OCI-LY7 (cell line): ENCODE measurements around the gene ZNF615. TPM values are rescaled to one million over a fixed set of nuclear protein-coding genes. Genes with fewer than 3 reads are reported as not detected.

Source experiments
- BruUV-seq: library from RNA; stranded (reverse); fragments of 400-500 nt; replicated peaks from 2 replicates; lab custom pipeline; 2021; lab: Mats Ljungman, UMichigan
- CTCF ChIA-PET: fragments of 300-600 bp; sonication (Branson Sonifier 250); formaldehyde crosslinking; loops from one replicate; lab custom pipeline; 2022; ENCODE audit warnings: antibody characterized with exemption; ENCODE audit not compliant: unreplicated experiment; lab: Charles Lee
- POLR2A ChIA-PET: fragments of 300-600 bp; sonication (Branson Sonifier 250); formaldehyde crosslinking; loops from one replicate; lab custom pipeline; 2022; ENCODE audit warnings: antibody characterized with exemption; lab: Charles Lee
- DNase-seq: peaks from one replicate; pipeline ENCODE4 v3.0.0-alpha.2; 2015; ENCODE audit warnings: low spot score
- H2AFZ ChIP-seq: fragments of 200-600 bp; sonication (generic), shearing (Covaris generic); 2 replicates; pipeline ENCODE4 v1.6.1; 2014; ENCODE audit warnings: mild to moderate bottlenecking, antibody characterized with exemption, low read length, moderate library complexity
- H3K27ac ChIP-seq: fragments of 200-600 bp; sonication (generic); 2 replicates; pipeline ENCODE4 v1.5.1; 2014; ENCODE audit warnings: mixed run types, low read depth, mild to moderate bottlenecking, moderate library complexity, low read length, inconsistent platforms; ENCODE audit not compliant: poor library complexity, severe bottlenecking
- H3K36me3 ChIP-seq: fragments of 200-600 bp; sonication (generic); 2 replicates; pipeline ENCODE4 v1.6.1; 2014; ENCODE audit warnings: mild to moderate bottlenecking, antibody characterized with exemption, low read length, moderate library complexity, mixed read lengths; ENCODE audit not compliant: insufficient read depth
- H3K4me1 ChIP-seq: fragments of 200-600 bp; sonication (generic); 2 replicates; pipeline ENCODE4 v1.5.1; 2014; ENCODE audit warnings: mild to moderate bottlenecking, low read length; ENCODE audit not compliant: insufficient read depth, poor library complexity, severe bottlenecking
- H3K4me2 ChIP-seq: fragments of 200-600 bp; sonication (generic); 2 replicates; pipeline ENCODE4 v1.6.1; 2014; ENCODE audit warnings: mild to moderate bottlenecking, low read length
- H3K4me3 ChIP-seq: fragments of 200-600 bp; sonication (generic); 2 replicates; pipeline ENCODE4 v1.5.1; 2014; ENCODE audit warnings: mild to moderate bottlenecking, low read depth, low read length; ENCODE audit not compliant: poor library complexity, severe bottlenecking
- H3K79me2 ChIP-seq: fragments of 200-600 bp; sonication (generic); 2 replicates; pipeline ENCODE4 v1.6.1; 2016; ENCODE audit warnings: low read depth, mild to moderate bottlenecking, low read length, moderate library complexity, mixed read lengths; ENCODE audit not compliant: insufficient read depth
- H3K9me2 ChIP-seq: fragments of 200-600 bp; sonication (generic); 2 replicates; pipeline ENCODE4 v1.6.1; 2016; ENCODE audit warnings: mild to moderate bottlenecking, low read length, mixed read lengths; ENCODE audit not compliant: insufficient read depth
- H3K9me3 ChIP-seq: fragments of 200-600 bp; sonication (generic); 2 replicates; pipeline ENCODE4 v1.6.1; 2014; ENCODE audit warnings: mild to moderate bottlenecking, mixed run types, low read length, mixed read lengths
- H4K20me1 ChIP-seq: fragments of 200-600 bp; sonication (generic); 2 replicates; pipeline ENCODE4 v1.6.1; 2014; ENCODE audit warnings: mild to moderate bottlenecking, antibody characterized with exemption, low read length, moderate library complexity, mixed read lengths; ENCODE audit not compliant: insufficient read depth
- EZH2phosphoT487 ChIP-seq: fragments of 200-600 bp; sonication (generic); IDR thresholded peaks from 2 replicates; pipeline ENCODE4 v1.6.1; 2018; ENCODE audit warnings: low read depth, borderline replicate concordance, mild to moderate bottlenecking, mixed run types, antibody characterized with exemption, low read length, moderate library complexity, mixed read lengths
- intact Hi-C: fragments of 100-400 bp; cut with micrococcal nuclease; formaldehyde crosslinking; loops from one replicate; pipeline ENCODE4 v1.10.0; 2022; ENCODE audit not compliant: unreplicated experiment
- total RNA-seq, 2 experiments: library from RNA; depleted of rRNA in 1 of 2; stranded (reverse); fragments of >200 nt in 1 of 2; shearing (Covaris generic) in 1 of 2; gene quantifications; 2 replicates each; pipeline ENCODE4 v1.2.3, GENCODE V29; 2014 to 2022
- TF ChIP-seq, protein P1 (sequence below): fragments of 200-600 bp; sonication (generic); conservative IDR thresholded peaks from 2 replicates; pipeline ENCODE4 v1.5.1; 2014; ENCODE audit warnings: mild to moderate bottlenecking, antibody characterized with exemption, low read length, moderate library complexity, mixed read lengths

The ZNF615 gene
- total RNA-seq, 2 experiments from 2014 or later = not detected

DNA sequence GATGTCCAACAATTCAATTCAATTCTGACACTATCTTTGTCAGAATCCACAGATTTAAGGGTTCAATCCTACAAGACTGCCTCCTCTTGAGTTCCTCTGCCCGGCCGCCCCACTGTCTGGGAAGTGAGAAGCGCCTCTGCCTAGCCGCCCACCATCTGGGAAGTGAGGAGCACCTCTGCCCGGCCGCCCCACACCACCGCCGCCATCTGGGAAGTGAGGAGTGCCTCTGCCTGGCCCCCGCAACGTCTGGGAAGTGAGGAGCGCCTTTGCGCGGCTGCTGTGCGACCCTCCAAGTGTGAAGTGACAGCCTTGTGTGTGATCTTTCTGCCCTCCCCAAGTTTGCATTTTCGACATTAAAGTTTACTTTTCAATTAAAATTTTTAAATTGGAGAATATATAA, 14.2 kb upstream of the ZNF615 start:
- Histone ChIP-seq H3K4me2 (no peak overlapping the region), H3K79me2 (peaks cover 5% of the 10 kb centered on the region; the same call in 1 of the 2 replicates), H3K9me3 (peaks cover 20% of the 10 kb centered on the region; the same call in 1 of the 2 replicates), H3K27ac (no peak overlapping the region), H3K9me2 (no peaks in the 10 kb centered on the region), H3K36me3 (peaks cover 92% of the 10 kb centered on the region), H3K4me3 (no peak overlapping the region), H4K20me1 (no peaks in the 10 kb centered on the region), H3K4me1 (peaks cover 3% of the 10 kb centered on the region), H2AFZ (no peak overlapping the region)
- ChIA-PET POLR2A (no interaction called here), CTCF (no interaction called here)
- intact Hi-C loops = no loop called here
- no peak for DNase-seq
- TF ChIP-seq EZH2phosphoT487 = no peak
- TF ChIP-seq, protein P1, sequence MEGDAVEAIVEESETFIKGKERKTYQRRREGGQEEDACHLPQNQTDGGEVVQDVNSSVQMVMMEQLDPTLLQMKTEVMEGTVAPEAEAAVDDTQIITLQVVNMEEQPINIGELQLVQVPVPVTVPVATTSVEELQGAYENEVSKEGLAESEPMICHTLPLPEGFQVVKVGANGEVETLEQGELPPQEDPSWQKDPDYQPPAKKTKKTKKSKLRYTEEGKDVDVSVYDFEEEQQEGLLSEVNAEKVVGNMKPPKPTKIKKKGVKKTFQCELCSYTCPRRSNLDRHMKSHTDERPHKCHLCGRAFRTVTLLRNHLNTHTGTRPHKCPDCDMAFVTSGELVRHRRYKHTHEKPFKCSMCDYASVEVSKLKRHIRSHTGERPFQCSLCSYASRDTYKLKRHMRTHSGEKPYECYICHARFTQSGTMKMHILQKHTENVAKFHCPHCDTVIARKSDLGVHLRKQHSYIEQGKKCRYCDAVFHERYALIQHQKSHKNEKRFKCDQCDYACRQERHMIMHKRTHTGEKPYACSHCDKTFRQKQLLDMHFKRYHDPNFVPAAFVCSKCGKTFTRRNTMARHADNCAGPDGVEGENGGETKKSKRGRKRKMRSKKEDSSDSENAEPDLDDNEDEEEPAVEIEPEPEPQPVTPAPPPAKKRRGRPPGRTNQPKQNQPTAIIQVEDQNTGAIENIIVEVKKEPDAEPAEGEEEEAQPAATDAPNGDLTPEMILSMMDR = no peak
- BruUV-seq = no TSS peak

DNA sequence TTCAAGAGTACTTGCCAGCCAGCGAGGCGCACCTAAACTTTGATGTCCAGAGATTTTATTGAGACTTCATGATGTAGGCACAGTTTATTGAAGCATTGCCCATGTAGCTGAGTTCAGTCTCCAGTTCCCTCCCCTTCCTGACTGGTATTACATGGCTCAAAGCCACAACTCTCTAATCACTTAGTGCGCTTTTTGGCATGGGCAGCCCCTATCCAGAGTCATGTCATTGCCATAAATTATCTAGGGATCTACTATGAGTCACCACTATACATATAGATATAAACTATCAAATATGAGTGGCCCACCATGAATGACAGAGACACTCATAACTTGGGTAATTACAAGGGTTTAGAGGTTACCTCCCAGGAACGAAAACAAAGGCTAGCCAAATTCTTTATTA, 12.5 kb upstream of the ZNF615 start:
- Histone ChIP-seq H3K4me3 (no peak overlapping the region), H3K79me2 (no peaks in the 10 kb centered on the region), H3K36me3 (peaks cover 99% of the 10 kb centered on the region), H3K9me3 (peaks cover 16% of the 10 kb centered on the region; the same call in 1 of the 2 replicates), H4K20me1 (no peaks in the 10 kb centered on the region), H3K4me2 (no peak overlapping the region), H3K4me1 (no peaks in the 10 kb centered on the region), H2AFZ (no peak overlapping the region), H3K27ac (no peak overlapping the region), H3K9me2 (no peaks in the 10 kb centered on the region)
- no peak for DNase-seq
- ChIA-PET POLR2A (no interaction called here), CTCF (no interaction called here)
- no peak for TF ChIP-seq EZH2phosphoT487
- TF ChIP-seq, protein P1 = no peak
- intact Hi-C loops = no loop called here
- no TSS peak for BruUV-seq

DNA sequence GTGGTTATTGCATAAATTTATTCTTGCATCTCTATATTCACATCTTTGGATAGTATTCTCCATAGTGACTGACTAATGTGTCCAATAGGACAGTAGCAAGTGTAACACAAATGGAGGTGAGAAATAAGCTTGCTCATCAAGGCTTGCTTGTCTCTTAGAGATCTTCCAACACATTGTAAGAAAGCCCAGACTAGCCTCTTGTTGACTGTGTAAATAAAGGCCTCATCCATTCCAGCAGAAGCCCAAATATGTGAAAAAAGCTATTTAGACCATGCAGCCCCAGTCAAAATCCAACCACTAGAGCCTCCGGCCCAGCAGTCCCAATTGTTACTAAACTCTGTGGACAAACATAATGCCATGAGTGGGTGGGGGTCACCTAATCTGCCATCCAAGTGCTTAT, 2.7 kb upstream of the ZNF615 start:
- DNase-seq = no peak
- H3K9me3 ChIP-seq = 0 out of 2 replicates have a peak, but pooled peaks cover 5% of the 10 kb centered on the region
- no peaks in the 10 kb centered on the region for H4K20me1 ChIP-seq
- peaks cover 37% of the 10 kb centered on the region for H3K36me3 ChIP-seq
- ChIA-PET POLR2A (no interaction called here), CTCF (no interaction called here)
- no peaks in the 10 kb centered on the region for H3K9me2 ChIP-seq
- H3K79me2 ChIP-seq = no peaks in the 10 kb centered on the region
- intact Hi-C loops = no loop called here
- H3K4me2 ChIP-seq = no peak overlapping the region
- H3K4me1 ChIP-seq = no peaks in the 10 kb centered on the region
- BruUV-seq = no TSS peak
- no peak for TF ChIP-seq EZH2phosphoT487
- TF ChIP-seq, protein P1 = no peak
- no peak overlapping the region for H2AFZ ChIP-seq
- H3K4me3 ChIP-seq = no peak overlapping the region
- H3K27ac ChIP-seq = no peak overlapping the region
